IMR-90 (cell line): ENCODE data around the gene TNFRSF25.

Experiments
- ELK1 ChIP-seq: fragments of 150-350 bp; IDR thresholded peaks from 2 replicates; pipeline ENCODE4 v1.6.1; 2016; ENCODE audit warnings: low read depth, mild to moderate bottlenecking, low read length, moderate library complexity, borderline replicate concordance
- POLR2A ChIP-seq: IDR thresholded peaks from 2 replicates; pipeline ENCODE4 v1.6.1; 2012; ENCODE audit warnings: mild to moderate bottlenecking, low read depth, low read length

DNA sequence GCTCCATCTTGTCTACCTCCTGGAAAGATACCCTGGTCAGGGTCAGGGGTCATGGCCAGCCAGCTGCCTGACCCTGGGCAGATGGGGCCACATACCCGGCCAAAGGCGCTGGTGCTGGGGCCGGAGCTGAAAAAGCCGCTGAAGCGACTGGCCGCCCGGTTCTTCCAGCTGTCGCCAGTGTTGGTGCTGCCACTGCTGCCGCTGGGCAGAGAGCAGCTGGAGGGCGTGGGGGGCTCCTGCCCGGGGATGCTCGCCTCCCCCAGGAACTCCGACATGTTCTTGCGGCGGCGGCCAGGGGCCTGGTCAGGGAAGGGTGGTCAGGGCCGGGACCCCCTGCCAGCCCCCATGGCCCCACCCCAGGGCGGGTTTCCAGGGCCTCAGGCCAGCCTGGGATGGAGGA lies 7.2 kb upstream of the TNFRSF25 start:
- TF ChIP-seq POLR2A = no peak
- TF ChIP-seq ELK1 = no peak
